GM23338 (cell line): ENCODE measurements around the gene CTNNA2. TPM values are rescaled to one million over a fixed set of nuclear protein-coding genes. Genes with fewer than 3 reads are reported as not detected.

Experiments used
- ATAC-seq: fragments of 200-7000 bp; cut with Tn5 transposase; 3 replicates; pipeline ENCODE4 v1.9.1; 2020
- DNase-seq: peaks from one replicate; pipeline ENCODE4 v3.0.0-alpha.2; 2015; ENCODE audit warnings: low spot score
- H2AFZ ChIP-seq: fragments of 200-600 bp; sonication (generic); 2 replicates; pipeline ENCODE4 v1.8.0; 2016; ENCODE audit warnings: antibody characterized with exemption, mild to moderate bottlenecking, moderate library complexity
- H3F3A ChIP-seq: fragments of 200-600 bp; sonication (generic); replicated peaks from 2 replicates; pipeline ENCODE4 v1.8.0; 2017; ENCODE audit warnings: antibody characterized with exemption, mixed run types, low read depth
- H3K27ac ChIP-seq: fragments of 200-600 bp; sonication (generic); 2 replicates; pipeline ENCODE4 v1.6.1; 2016; ENCODE audit warnings: low read depth
- H3K27me3 ChIP-seq: fragments of 200-600 bp; sonication (generic); 2 replicates; pipeline ENCODE4 v1.8.0; 2016; ENCODE audit warnings: mild to moderate bottlenecking, mixed run types, moderate library complexity; ENCODE audit not compliant: insufficient read depth
- H3K36me3 ChIP-seq: fragments of 200-600 bp; sonication (generic); 2 replicates; pipeline ENCODE4 v1.8.0; 2016; ENCODE audit warnings: mild to moderate bottlenecking; ENCODE audit not compliant: insufficient read depth
- H3K4me1 ChIP-seq: fragments of 200-600 bp; sonication (generic); 2 replicates; pipeline ENCODE4 v1.8.0; 2016; ENCODE audit warnings: mild to moderate bottlenecking, moderate library complexity; ENCODE audit not compliant: insufficient read depth
- H3K4me2 ChIP-seq: fragments of 200-600 bp; sonication (generic); 2 replicates; pipeline ENCODE4 v1.7.1; 2017; ENCODE audit warnings: mixed run types
- H3K4me3 ChIP-seq: fragments of 200-600 bp; sonication (generic); 2 replicates; pipeline ENCODE4 v1.6.1; 2016; ENCODE audit warnings: mixed run types
- H3K79me2 ChIP-seq: fragments of 200-600 bp; sonication (generic); replicated peaks from 2 replicates; pipeline ENCODE4 v1.8.0; 2017; ENCODE audit warnings: mild to moderate bottlenecking; ENCODE audit not compliant: insufficient read depth
- H3K9me2 ChIP-seq: fragments of 200-600 bp; sonication (generic); 2 replicates; pipeline ENCODE4 v1.8.0; 2017; ENCODE audit not compliant: insufficient read depth
- H4K20me1 ChIP-seq: fragments of 200-600 bp; sonication (generic); replicated peaks from 2 replicates; pipeline ENCODE4 v1.8.0; 2017; ENCODE audit warnings: mild to moderate bottlenecking; ENCODE audit not compliant: insufficient read depth
- H3K27ac Mint-ChIP-seq: 2 replicates; pipeline ENCODE4 v1.8.0; 2020; ENCODE audit warnings: inconsistent platforms, mild to moderate bottlenecking, moderate library complexity, mixed read lengths
- H3K27me3 Mint-ChIP-seq: 3 replicates; pipeline ENCODE4 v1.8.0; 2022; ENCODE audit warnings: low read depth, mild to moderate bottlenecking, moderate library complexity, mixed read lengths, inconsistent platforms; ENCODE audit not compliant: insufficient read depth, poor library complexity
- H3K36me3 Mint-ChIP-seq: 3 replicates; pipeline ENCODE4 v1.8.0; 2021; ENCODE audit warnings: low read depth, mild to moderate bottlenecking, inconsistent platforms, moderate library complexity, mixed read lengths
- H3K4me1 Mint-ChIP-seq: 3 replicates; pipeline ENCODE4 v1.8.0; 2020; ENCODE audit warnings: mild to moderate bottlenecking, inconsistent platforms, mixed read lengths
- H3K4me3 Mint-ChIP-seq: 3 replicates; pipeline ENCODE4 v1.8.0; 2021; ENCODE audit warnings: moderate library complexity, mild to moderate bottlenecking, inconsistent platforms, mixed read lengths
- H3K9me3 Mint-ChIP-seq: 3 replicates; pipeline ENCODE4 v1.8.0; 2020; ENCODE audit warnings: moderate library complexity, mild to moderate bottlenecking, inconsistent platforms, mixed read lengths
- CREB1 ChIP-seq: fragments of 250-450 bp; sonication (Bioruptor Pico); IDR thresholded peaks from 2 replicates; pipeline ENCODE4 v1.5.0; 2020; ENCODE audit warnings: low read depth, mild to moderate bottlenecking, moderate library complexity
- EZH2 ChIP-seq: fragments of 200-600 bp; sonication (generic); IDR thresholded peaks from one replicate; pipeline ENCODE4 v1.8.0; 2017; ENCODE audit warnings: antibody characterized with exemption, mild to moderate bottlenecking, low read depth; ENCODE audit not compliant: unreplicated experiment
- EZH2phosphoT487 ChIP-seq: fragments of 200-600 bp; sonication (generic); IDR thresholded peaks from one replicate; pipeline ENCODE4 v1.8.1; 2018; ENCODE audit warnings: antibody characterized with exemption; ENCODE audit not compliant: unreplicated experiment
- JUNB ChIP-seq: IDR thresholded peaks from one replicate; pipeline ENCODE4 v1.6.1; 2016; ENCODE audit warnings: antibody characterized with exemption; ENCODE audit not compliant: unreplicated experiment
- NANOG ChIP-seq: IDR thresholded peaks from 2 replicates; pipeline ENCODE4 v1.6.1; 2016; ENCODE audit warnings: antibody characterized with exemption, borderline replicate concordance
- POLR2AphosphoS5 ChIP-seq: IDR thresholded peaks from 2 replicates; pipeline ENCODE4 v1.6.1; 2016; ENCODE audit warnings: antibody characterized with exemption, low read depth
- REST ChIP-seq: IDR thresholded peaks from one replicate; pipeline ENCODE4 v1.6.1; 2018; ENCODE audit warnings: antibody characterized with exemption; ENCODE audit not compliant: unreplicated experiment
- STAT1 ChIP-seq: IDR thresholded peaks from one replicate; pipeline ENCODE4 v1.6.1; 2016; ENCODE audit warnings: antibody characterized with exemption; ENCODE audit not compliant: unreplicated experiment
- ZNF114 ChIP-seq: fragments of 250-450 bp; sonication (Bioruptor Pico); IDR thresholded peaks from 2 replicates; pipeline ENCODE4 v1.5.0; 2020; ENCODE audit warnings: mild to moderate bottlenecking, moderate library complexity
- ZNF331 ChIP-seq: fragments of 250-450 bp; sonication (Bioruptor Pico); IDR thresholded peaks from 2 replicates; pipeline ENCODE4 v1.5.0; 2020; ENCODE audit warnings: low read depth, mild to moderate bottlenecking, moderate library complexity
- ZNF462 ChIP-seq: fragments of 250-450 bp; sonication (Bioruptor Pico); IDR thresholded peaks from 2 replicates; pipeline ENCODE4 v1.5.0; 2020; ENCODE audit warnings: mild to moderate bottlenecking, moderate library complexity
- polyA plus RNA-seq: library from polyadenylated mRNA; unstranded; fragments of >200 nt; fragmentation: Nextera tagmentation; extraction: Ambion mirVana; gene quantifications from 2 replicates; pipeline ENCODE4 v1.2.1, GENCODE V29; 2016
- total RNA-seq: library from RNA; depleted of rRNA; stranded (reverse); fragments of >200 nt; shearing (Covaris generic); gene quantifications from 2 replicates; pipeline ENCODE4 v1.2.3, GENCODE V29; 2014
- TF ChIP-seq, protein P1 (sequence below), 2 experiments: fragments of 200-600 bp in 1 of 2; sonication (generic) in 1 of 2; conservative IDR thresholded peaks; 2 replicates each; pipeline versions ENCODE4 v1.5.1 to v1.6.1; 2016 to 2017; ENCODE audit warnings: antibody characterized with exemption in 2 of 2, low read depth in 2 of 2, mild to moderate bottlenecking in 2 of 2, moderate library complexity in 1 of 2
- TF ChIP-seq, protein P2 (sequence below): IDR thresholded peaks from 2 replicates; pipeline ENCODE4 v1.6.1; 2016; ENCODE audit warnings: antibody characterized with exemption

Gene CTNNA2
- total and polyA plus RNA-seq, 2 experiments from 2014 or later = 6.4 to 15.6 TPM

DNA sequence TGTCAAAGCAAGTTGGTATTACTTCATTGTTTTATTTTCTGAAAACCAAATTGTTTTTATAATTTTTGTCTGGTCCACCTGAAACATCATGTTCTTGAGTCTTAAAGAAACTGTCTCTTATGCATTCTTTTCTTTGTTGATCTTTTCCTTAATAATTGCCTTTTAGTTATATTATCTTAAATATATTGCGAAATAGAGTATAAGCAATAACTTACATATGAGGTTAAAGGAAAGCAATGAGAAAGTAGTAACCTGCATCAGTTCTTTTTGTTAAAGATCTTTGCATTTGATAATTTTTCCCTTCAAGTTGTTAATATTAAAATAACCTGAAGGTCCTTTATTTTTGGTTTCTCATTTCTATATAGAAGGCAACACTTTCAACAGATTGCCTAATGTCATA, 315.0 kb downstream of the CTNNA2 start:
- Histone ChIP-seq H3K36me3 (no peaks in the 10 kb centered on the region), H3K79me2 (no peaks in the 10 kb centered on the region), H2AFZ (no peak overlapping the region), H3K27me3 (no peaks in the 10 kb centered on the region), H3K4me1 (peaks cover 33% of the 10 kb centered on the region), H3K4me2 (no peak overlapping the region), H4K20me1 (no peaks in the 10 kb centered on the region), H3K27ac (peak overlapping the region; percentile 82; the same call in 1 of the 2 replicates), H3K9me2 (0 out of 2 replicates have a peak, but pooled peaks cover 4% of the 10 kb centered on the region), H3K4me3 (no peak overlapping the region), H3F3A (no peaks in the 10 kb centered on the region)
- H3K4me3 Mint-ChIP-seq = no peak overlapping the region
- peaks cover 32% of the 10 kb centered on the region for H3K4me1 Mint-ChIP-seq
- no peaks in the 10 kb centered on the region for H3K9me3 Mint-ChIP-seq
- ATAC-seq (no peak), DNase-seq (no peak)
- no peak overlapping the region for H3K27ac Mint-ChIP-seq
- H3K36me3 Mint-ChIP-seq = no peaks in the 10 kb centered on the region; the same call in 2 of the 3 replicates
- peaks cover 2% of the 10 kb centered on the region for H3K27me3 Mint-ChIP-seq
- TF ChIP-seq NANOG = no peak
- TF ChIP-seq ZNF114 (CRISPR knock-in tag) = no peak
- TF ChIP-seq EZH2 = no peak
- no peak for TF ChIP-seq ZNF331 (CRISPR knock-in tag)
- TF ChIP-seq POLR2AphosphoS5 = no peak
- TF ChIP-seq STAT1 = no peak
- TF ChIP-seq, protein P1, sequence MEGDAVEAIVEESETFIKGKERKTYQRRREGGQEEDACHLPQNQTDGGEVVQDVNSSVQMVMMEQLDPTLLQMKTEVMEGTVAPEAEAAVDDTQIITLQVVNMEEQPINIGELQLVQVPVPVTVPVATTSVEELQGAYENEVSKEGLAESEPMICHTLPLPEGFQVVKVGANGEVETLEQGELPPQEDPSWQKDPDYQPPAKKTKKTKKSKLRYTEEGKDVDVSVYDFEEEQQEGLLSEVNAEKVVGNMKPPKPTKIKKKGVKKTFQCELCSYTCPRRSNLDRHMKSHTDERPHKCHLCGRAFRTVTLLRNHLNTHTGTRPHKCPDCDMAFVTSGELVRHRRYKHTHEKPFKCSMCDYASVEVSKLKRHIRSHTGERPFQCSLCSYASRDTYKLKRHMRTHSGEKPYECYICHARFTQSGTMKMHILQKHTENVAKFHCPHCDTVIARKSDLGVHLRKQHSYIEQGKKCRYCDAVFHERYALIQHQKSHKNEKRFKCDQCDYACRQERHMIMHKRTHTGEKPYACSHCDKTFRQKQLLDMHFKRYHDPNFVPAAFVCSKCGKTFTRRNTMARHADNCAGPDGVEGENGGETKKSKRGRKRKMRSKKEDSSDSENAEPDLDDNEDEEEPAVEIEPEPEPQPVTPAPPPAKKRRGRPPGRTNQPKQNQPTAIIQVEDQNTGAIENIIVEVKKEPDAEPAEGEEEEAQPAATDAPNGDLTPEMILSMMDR (conservative IDR thresholded peaks at IDR 0.05; ENCODE audit: low read depth in 2 of 2) = no peak
- TF ChIP-seq EZH2phosphoT487 = no peak
- TF ChIP-seq JUNB = no peak
- no peak for TF ChIP-seq CREB1 (CRISPR knock-in tag)
- TF ChIP-seq ZNF462 = no peak
- TF ChIP-seq, protein P2, sequence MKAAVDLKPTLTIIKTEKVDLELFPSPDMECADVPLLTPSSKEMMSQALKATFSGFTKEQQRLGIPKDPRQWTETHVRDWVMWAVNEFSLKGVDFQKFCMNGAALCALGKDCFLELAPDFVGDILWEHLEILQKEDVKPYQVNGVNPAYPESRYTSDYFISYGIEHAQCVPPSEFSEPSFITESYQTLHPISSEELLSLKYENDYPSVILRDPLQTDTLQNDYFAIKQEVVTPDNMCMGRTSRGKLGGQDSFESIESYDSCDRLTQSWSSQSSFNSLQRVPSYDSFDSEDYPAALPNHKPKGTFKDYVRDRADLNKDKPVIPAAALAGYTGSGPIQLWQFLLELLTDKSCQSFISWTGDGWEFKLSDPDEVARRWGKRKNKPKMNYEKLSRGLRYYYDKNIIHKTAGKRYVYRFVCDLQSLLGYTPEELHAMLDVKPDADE = no peak
- TF ChIP-seq REST = no peak
